SH-SY5Y (cell line): ENCODE measurements around the gene LARGE1.

Experiments used
- GATA2 ChIP-seq: IDR thresholded peaks from 2 replicates; pipeline ENCODE4 v1.6.1; 2011; ENCODE audit warnings: mild to moderate bottlenecking, low read depth, low read length
- GATA3 ChIP-seq: IDR thresholded peaks from 2 replicates; pipeline ENCODE4 v1.6.1; 2011; ENCODE audit warnings: low read depth, mild to moderate bottlenecking, low read length, moderate library complexity

GRCh38 chr22:33639588-33640254, 280.6 kb downstream of the LARGE1 start:
- TF ChIP-seq GATA2 (no peak), GATA3 (no peak)
